Endothelial cell of umbilical vein (primary cell): ENCODE measurements around the gene MBNL2. TPM values are rescaled to one million over a fixed set of nuclear protein-coding genes. Genes with fewer than 3 reads are reported as not detected.

Experiments
- BruUV-seq: library from RNA; stranded (reverse); fragments of 400-500 nt; replicated peaks from 2 replicates; lab custom pipeline; 2021; lab: Mats Ljungman, UMichigan
- CTCF ChIA-PET: fragments of 300-600, 350-600 bp; sonication (Branson Sonifier 250); formaldehyde crosslinking; loops from one replicate; lab custom pipeline; 2021; ENCODE audit warnings: antibody characterized with exemption, inconsistent platforms; lab: Charles Lee
- POLR2A ChIA-PET: fragments of 300-600, 350-600 bp; sonication (Branson Sonifier 250); formaldehyde crosslinking; loops from one replicate; lab custom pipeline; 2021; ENCODE audit warnings: antibody characterized with exemption, inconsistent platforms; lab: Charles Lee
- DNase-seq: peaks from one replicate; pipeline ENCODE4 v3.0.0-alpha.2; 2011; ENCODE audit warnings: low read depth, low spot score
- FAIRE-seq: peaks from 2 replicates; lab custom pipeline; 2011; peaks lifted over from hg19 to GRCh38; lab: Jason Lieb, UNC
- H2AFZ ChIP-seq: 2 replicates; pipeline ENCODE4 v1.6.0; 2012; ENCODE audit warnings: low read depth, low read length, control low read depth, inconsistent platforms
- H3K27ac ChIP-seq: 2 replicates; pipeline ENCODE4 v1.5.1; 2011; ENCODE audit warnings: low read depth, mild to moderate bottlenecking, control low read depth, low read length, moderate library complexity; ENCODE audit not compliant: insufficient read depth
- H3K27me3 ChIP-seq, 2 experiments: 2 replicates each; pipeline versions ENCODE4 v1.6.0 to v1.6.1; 2011; ENCODE audit warnings: low read length in 2 of 2, mixed read lengths in 1 of 2; ENCODE audit not compliant: control insufficient read depth in 2 of 2, insufficient read depth in 2 of 2
- H3K36me3 ChIP-seq, 2 experiments: 2 replicates in 1 of 2; 3 replicates in 1 of 2; pipeline ENCODE4 v1.5.1; 2011; ENCODE audit warnings: low read length in 2 of 2, mild to moderate bottlenecking in 1 of 2, moderate library complexity in 1 of 2; ENCODE audit not compliant: control insufficient read depth in 2 of 2, insufficient read depth in 2 of 2; ENCODE audit errors: extremely low read depth in 1 of 2
- H3K4me1 ChIP-seq: 3 replicates; pipeline ENCODE4 v1.5.1; 2011; ENCODE audit warnings: mild to moderate bottlenecking, low read length; ENCODE audit not compliant: control insufficient read depth, insufficient read depth; ENCODE audit errors: extremely low read depth
- H3K4me2 ChIP-seq: 2 replicates; pipeline ENCODE4 v1.6.1; 2011; ENCODE audit warnings: low read length, control low read depth, mixed read lengths; ENCODE audit not compliant: insufficient read depth
- H3K4me3 ChIP-seq, 3 experiments: fragments of 200-600 bp in 1 of 3; sonication (generic), shearing (Covaris generic) in 1 of 3; replicated peaks in 1 of 3; 2 replicates each; pipeline ENCODE4 v1.5.1; 2011 to 2016; ENCODE audit warnings: control low read depth in 3 of 3, low read length in 3 of 3, mild to moderate bottlenecking in 2 of 3, inconsistent platforms in 1 of 3, low read depth in 1 of 3, moderate library complexity in 1 of 3; ENCODE audit not compliant: insufficient read depth in 1 of 3
- H3K79me2 ChIP-seq: 2 replicates; pipeline ENCODE4 v1.6.0; 2012; ENCODE audit warnings: low read length, inconsistent platforms; ENCODE audit not compliant: control insufficient read depth, insufficient read depth
- H3K9ac ChIP-seq: replicated peaks from 2 replicates; pipeline ENCODE3; 2011; ENCODE audit warnings: low read length, control low read depth; ENCODE audit not compliant: insufficient read depth; ENCODE audit errors: extremely low read depth
- H3K9me1 ChIP-seq: replicated peaks from 3 replicates; pipeline ENCODE4 v1.6.0; 2011; ENCODE audit warnings: mild to moderate bottlenecking, low read length; ENCODE audit not compliant: control insufficient read depth, insufficient read depth; ENCODE audit errors: extremely low read depth
- H3K9me3 ChIP-seq: replicated peaks from 2 replicates; pipeline ENCODE4 v1.5.1; 2012; ENCODE audit warnings: low read length, inconsistent platforms; ENCODE audit not compliant: control insufficient read depth, insufficient read depth
- H4K20me1 ChIP-seq: replicated peaks from 2 replicates; pipeline ENCODE3; 2011; ENCODE audit warnings: mild to moderate bottlenecking, low read length; ENCODE audit not compliant: control insufficient read depth, insufficient read depth; ENCODE audit errors: extremely low read depth
- CTCF ChIP-seq, 2 donors: IDR thresholded peaks; 1 replicate in 1 of 2; 2 replicates in 1 of 2; pipeline ENCODE4 v1.5.1; 2011; ENCODE audit warnings: low read length in 2 of 2, mild to moderate bottlenecking in 2 of 2, moderate library complexity in 2 of 2, control low read depth in 1 of 2, inconsistent platforms in 1 of 2, low read depth in 1 of 2; ENCODE audit not compliant: insufficient read depth in 1 of 2; ENCODE audit errors: extremely low read depth in 1 of 2
- EZH2 ChIP-seq: IDR thresholded peaks from 2 replicates; pipeline ENCODE4 v1.6.1; 2012; ENCODE audit warnings: borderline replicate concordance, low read depth, mild to moderate bottlenecking, moderate library complexity, low read length, inconsistent platforms; ENCODE audit not compliant: severe bottlenecking
- FOS ChIP-seq: IDR thresholded peaks from 2 replicates; pipeline ENCODE4 v1.6.1; 2011; ENCODE audit warnings: mild to moderate bottlenecking, low read length, moderate library complexity, borderline replicate concordance; ENCODE audit not compliant: insufficient read depth
- GATA2 ChIP-seq: IDR thresholded peaks from 2 replicates; pipeline ENCODE4 v1.7.0; 2011; ENCODE audit warnings: low read depth, mild to moderate bottlenecking, moderate library complexity, mixed read lengths, low read length; ENCODE audit not compliant: insufficient read length, insufficient read depth
- JUN ChIP-seq: IDR thresholded peaks from 2 replicates; pipeline ENCODE4 v1.6.1; 2011; ENCODE audit warnings: borderline replicate concordance, low read depth; ENCODE audit not compliant: insufficient read length, insufficient read depth
- MYC ChIP-seq: IDR thresholded peaks from one replicate; pipeline ENCODE4 v1.6.1; 2011; ENCODE audit warnings: mild to moderate bottlenecking, low read depth, low read length
- POLR2AphosphoS5 ChIP-seq: IDR thresholded peaks from 2 replicates; pipeline ENCODE4 v1.6.1; 2012; ENCODE audit warnings: low read depth, mild to moderate bottlenecking, control low read depth, low read length, moderate library complexity; ENCODE audit not compliant: insufficient read depth
- dilution Hi-C: fragments of 300-500 bp; cut with MboI; formaldehyde crosslinking; loops from one replicate; pipeline ENCODE4 v1.15.0; 2019; ENCODE audit warnings: low sequenced_read_pairs; ENCODE audit not compliant: extremely low pct_ligation_motif_present
- intact Hi-C: fragments of 100-400 bp; cut with micrococcal nuclease; formaldehyde crosslinking; loops from one replicate; pipeline ENCODE4 v1.10.0; 2022
- polyA plus RNA-seq, 4 experiments: library from polyadenylated mRNA; depleted of rRNA in 3 of 4; stranded (reverse) in 3 of 4; unstranded in 1 of 4; fragments of >200 nt; gene quantifications; 2 replicates each; pipeline versions ENCODE4 v1.2.1 to v1.2.3, GENCODE V29; 2011 to 2012; ENCODE audit warnings: missing spikeins in 1 of 4
- total RNA-seq: library from RNA; stranded (reverse); gene quantifications from 2 replicates; pipeline ENCODE4 v1.2.3, GENCODE V29; 2021

The MBNL2 gene
- total and polyA plus RNA-seq, 2 donors (not counting 3 experiments of a cell fraction or from before 2014, with no cell fraction given), result 32.9 to 76.5 TPM

- H3K4me2 ChIP-seq, result no peak overlapping the region
- no peaks in the 10 kb centered on the region for H3K27me3 ChIP-seq
- POLR2A ChIA-PET, result no interaction called here
- no peak overlapping the region for H3K9ac ChIP-seq
- no peak overlapping the region for H3K4me3 ChIP-seq
- peaks cover 8% of the 10 kb centered on the region for H3K4me1 ChIP-seq
- dilution Hi-C loops (loop anchor here (25.0 kb wide), 1 partner anchor 90 kb away; no protein-coding TSS in a partner anchor), intact Hi-C loops (no loop called here)
- H3K36me3 ChIP-seq, result no peaks in the 10 kb centered on the region
- no peaks in the 10 kb centered on the region for H4K20me1 ChIP-seq
- no peaks in the 10 kb centered on the region for H3K9me1 ChIP-seq
- H3K27ac ChIP-seq, result no peak overlapping the region
- H2AFZ ChIP-seq, result no peak overlapping the region
- DNase-seq (no peak), FAIRE-seq (no peak)
- CTCF ChIA-PET, result no interaction called here
- H3K79me2 ChIP-seq, result no peaks in the 10 kb centered on the region
- TF ChIP-seq GATA2 (no peak), FOS (no peak), CTCF (IDR thresholded peaks at IDR 0.05; ENCODE audit: extremely low read depth in 1 of 2, insufficient read depth in 1 of 2, low read depth in 1 of 2, low read length in 2 of 2) (no peak), MYC (no peak), EZH2 (no peak), POLR2AphosphoS5 (no peak), JUN (no peak)
- no peaks in the 10 kb centered on the region for H3K9me3 ChIP-seq
- BruUV-seq, result no TSS peak
Measured at GRCh38 chr13:97202761-97203160, 19.4 kb upstream of the MBNL2 start.
